ENCODE measurements around the gene LMO1. TPM values are rescaled to one million over a fixed set of nuclear protein-coding genes. Genes with fewer than 3 reads are reported as not detected.

The LMO1 gene
- total RNA-seq, 1 donor: not detected

GRCh38 chr11:8283100-8283464, 19.4 kb upstream of the LMO1 start:
- no peak overlapping the region for H3K4me3 ChIP-seq (ENCODE audit: insufficient read depth, low read length)
- no peak overlapping the region for H3K4me2 ChIP-seq (ENCODE audit: insufficient read depth, low read length)
- H3K27me3 ChIP-seq (ENCODE audit: insufficient read depth, low read length): peaks cover 8% of the 10 kb centered on the region

GRCh38 chr11:8282631-8283030, 19.0 kb upstream of the LMO1 start:
- Histone ChIP-seq H4K20me1 (ENCODE audit: insufficient read depth, low read length) (no peaks in the 10 kb centered on the region), H3K79me2 (ENCODE audit: insufficient read depth, low read length) (no peaks in the 10 kb centered on the region), H2AFZ (ENCODE audit: low read length) (no peak overlapping the region), H3K27me3 (ENCODE audit: insufficient read depth, low read length) (peaks cover 8% of the 10 kb centered on the region), H3K36me3 (ENCODE audit: insufficient read depth, low read length) (no peaks in the 10 kb centered on the region), H3K27ac (ENCODE audit: low read depth, low read length) (no peak overlapping the region), H3K4me1 (ENCODE audit: insufficient read depth, low read length) (no peaks in the 10 kb centered on the region), H3K4me2 (ENCODE audit: insufficient read depth, low read length) (no peak overlapping the region), H3K4me3 (ENCODE audit: insufficient read depth, low read length) (no peak overlapping the region), H3K9me3 (ENCODE audit: low read depth, low read length) (no peaks in the 10 kb centered on the region)
- TF ChIP-seq, protein P1, sequence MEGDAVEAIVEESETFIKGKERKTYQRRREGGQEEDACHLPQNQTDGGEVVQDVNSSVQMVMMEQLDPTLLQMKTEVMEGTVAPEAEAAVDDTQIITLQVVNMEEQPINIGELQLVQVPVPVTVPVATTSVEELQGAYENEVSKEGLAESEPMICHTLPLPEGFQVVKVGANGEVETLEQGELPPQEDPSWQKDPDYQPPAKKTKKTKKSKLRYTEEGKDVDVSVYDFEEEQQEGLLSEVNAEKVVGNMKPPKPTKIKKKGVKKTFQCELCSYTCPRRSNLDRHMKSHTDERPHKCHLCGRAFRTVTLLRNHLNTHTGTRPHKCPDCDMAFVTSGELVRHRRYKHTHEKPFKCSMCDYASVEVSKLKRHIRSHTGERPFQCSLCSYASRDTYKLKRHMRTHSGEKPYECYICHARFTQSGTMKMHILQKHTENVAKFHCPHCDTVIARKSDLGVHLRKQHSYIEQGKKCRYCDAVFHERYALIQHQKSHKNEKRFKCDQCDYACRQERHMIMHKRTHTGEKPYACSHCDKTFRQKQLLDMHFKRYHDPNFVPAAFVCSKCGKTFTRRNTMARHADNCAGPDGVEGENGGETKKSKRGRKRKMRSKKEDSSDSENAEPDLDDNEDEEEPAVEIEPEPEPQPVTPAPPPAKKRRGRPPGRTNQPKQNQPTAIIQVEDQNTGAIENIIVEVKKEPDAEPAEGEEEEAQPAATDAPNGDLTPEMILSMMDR (IDR thresholded peaks at IDR 0.05; ENCODE audit: extremely low read depth, low read depth, low read length): no peak
- DNase-seq (ENCODE audit: insufficient read length, low spot score, missing footprints): no peak

More at GRCh38 chr11:8283100-8283464, 19.4 kb upstream of the LMO1 start:
- DNase-seq (ENCODE audit: insufficient read length, low spot score, missing footprints): no peak
- H2AFZ ChIP-seq (ENCODE audit: low read length): no peak overlapping the region
- H3K9me3 ChIP-seq (ENCODE audit: low read depth, low read length): no peaks in the 10 kb centered on the region
- no peak overlapping the region for H3K27ac ChIP-seq (ENCODE audit: low read depth, low read length)
- TF ChIP-seq, protein P1 (IDR thresholded peaks at IDR 0.05; ENCODE audit: extremely low read depth, low read depth, low read length): no peak
- H3K79me2 ChIP-seq (ENCODE audit: insufficient read depth, low read length): no peaks in the 10 kb centered on the region
- no peaks in the 10 kb centered on the region for H3K4me1 ChIP-seq (ENCODE audit: insufficient read depth, low read length)
- H3K36me3 ChIP-seq (ENCODE audit: insufficient read depth, low read length): no peaks in the 10 kb centered on the region
- H4K20me1 ChIP-seq (ENCODE audit: insufficient read depth, low read length): no peaks in the 10 kb centered on the region

DNA sequence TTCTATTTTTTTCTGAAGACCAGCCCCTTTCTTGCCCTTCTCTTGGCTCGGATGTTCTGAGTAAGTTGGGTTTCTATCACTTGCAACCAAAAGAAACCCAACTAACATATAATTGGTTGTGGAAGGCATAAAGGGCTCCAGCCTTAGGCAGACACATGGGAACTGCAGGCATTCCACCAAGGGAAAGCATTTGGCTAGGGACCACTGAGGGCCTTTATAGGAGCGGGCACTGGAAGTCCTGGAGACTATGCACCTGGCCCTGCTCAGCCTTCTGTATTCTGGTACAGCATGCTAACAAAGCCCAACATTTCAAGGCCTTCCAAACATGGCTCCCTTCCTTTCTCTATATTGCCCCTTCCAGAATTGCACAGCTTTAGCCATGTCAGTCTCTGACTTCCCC, 17.6 kb upstream of the LMO1 start:
- H3K27me3 ChIP-seq (ENCODE audit: insufficient read depth, low read length): peaks cover 8% of the 10 kb centered on the region
- no peaks in the 10 kb centered on the region for H3K79me2 ChIP-seq (ENCODE audit: insufficient read depth, low read length)
- no peaks in the 10 kb centered on the region for H3K9me3 ChIP-seq (ENCODE audit: low read depth, low read length)
- TF ChIP-seq, protein P1 (IDR thresholded peaks at IDR 0.05; ENCODE audit: extremely low read depth, low read depth, low read length): no peak
- no peaks in the 10 kb centered on the region for H3K36me3 ChIP-seq (ENCODE audit: insufficient read depth, low read length)
- no peak overlapping the region for H2AFZ ChIP-seq (ENCODE audit: low read length)
- no peak overlapping the region for H3K27ac ChIP-seq (ENCODE audit: low read depth, low read length)
- H3K4me2 ChIP-seq (ENCODE audit: insufficient read depth, low read length): no peak overlapping the region
- no peaks in the 10 kb centered on the region for H4K20me1 ChIP-seq (ENCODE audit: insufficient read depth, low read length)
- DNase-seq (ENCODE audit: insufficient read length, low spot score, missing footprints): no peak
- H3K4me3 ChIP-seq (ENCODE audit: insufficient read depth, low read length): no peak overlapping the region
- H3K4me1 ChIP-seq (ENCODE audit: insufficient read depth, low read length): no peaks in the 10 kb centered on the region

GRCh38 chr11:8277691-8278090, 14.0 kb upstream of the LMO1 start:
- Histone ChIP-seq H4K20me1 (ENCODE audit: insufficient read depth, low read length) (no peaks in the 10 kb centered on the region), H3K27ac (ENCODE audit: low read depth, low read length) (no peak overlapping the region), H3K4me3 (ENCODE audit: insufficient read depth, low read length) (no peak overlapping the region), H3K79me2 (ENCODE audit: insufficient read depth, low read length) (no peaks in the 10 kb centered on the region), H2AFZ (ENCODE audit: low read length) (no peak overlapping the region), H3K4me1 (ENCODE audit: insufficient read depth, low read length) (no peaks in the 10 kb centered on the region), H3K9me3 (ENCODE audit: low read depth, low read length) (no peaks in the 10 kb centered on the region), H3K4me2 (ENCODE audit: insufficient read depth, low read length) (no peak overlapping the region), H3K36me3 (ENCODE audit: insufficient read depth, low read length) (no peaks in the 10 kb centered on the region), H3K27me3 (ENCODE audit: insufficient read depth, low read length) (peaks cover 9% of the 10 kb centered on the region)
- peak; percentile 57 for DNase-seq (ENCODE audit: insufficient read length, low spot score, missing footprints)
- TF ChIP-seq, protein P1 (IDR thresholded peaks at IDR 0.05; ENCODE audit: extremely low read depth, low read depth, low read length): no peak

All from osteoblast (primary cell).